HEK293 (cell line): ENCODE results near the gene NIP7.

Source experiments
- CTCF ChIP-seq: fragments of 450-650 bp; formaldehyde crosslinking; IDR thresholded peaks from 2 replicates; pipeline ENCODE4 v1.5.1; 2016; ENCODE audit warnings: missing biosample characterization, missing genetic modification characterization
- EGR2 ChIP-seq: fragments of 450-650 bp; formaldehyde crosslinking; IDR thresholded peaks from 2 replicates; pipeline ENCODE4 v1.5.1; 2016; ENCODE audit warnings: low read depth, missing biosample characterization, missing genetic modification characterization
- GLI4 ChIP-seq: fragments of 450-650 bp; formaldehyde crosslinking; IDR thresholded peaks from 2 replicates; pipeline ENCODE4 v1.5.1; 2016; ENCODE audit warnings: missing biosample characterization, missing genetic modification characterization
- IKZF3 ChIP-seq: fragments of 450-650 bp; IDR thresholded peaks from 2 replicates; pipeline ENCODE4 v1.5.0; 2018; ENCODE audit warnings: missing biosample characterization, mild to moderate bottlenecking, missing genetic modification characterization, moderate library complexity
- KLF10 ChIP-seq: fragments of 450-650 bp; IDR thresholded peaks from 2 replicates; pipeline ENCODE4 v1.5.1; 2018; ENCODE audit warnings: missing biosample characterization, mild to moderate bottlenecking, missing genetic modification characterization
- KLF7 ChIP-seq: fragments of 450-650 bp; formaldehyde crosslinking; IDR thresholded peaks from 2 replicates; pipeline ENCODE4 v1.5.1; 2016; ENCODE audit warnings: missing biosample characterization, missing genetic modification characterization, borderline replicate concordance
- SCRT2 ChIP-seq: fragments of 450-650 bp; formaldehyde crosslinking; IDR thresholded peaks from 2 replicates; pipeline ENCODE4 v1.5.1; 2016; ENCODE audit warnings: missing biosample characterization, missing genetic modification characterization
- SETDB1 ChIP-seq: IDR thresholded peaks from one replicate; pipeline ENCODE4 v1.6.1; 2017; ENCODE audit warnings: mild to moderate bottlenecking, low read length, moderate library complexity, mixed read lengths; ENCODE audit not compliant: insufficient read length
- YY1 ChIP-seq: fragments of 450-650 bp; formaldehyde crosslinking; IDR thresholded peaks from 2 replicates; pipeline ENCODE4 v1.5.1; 2018; ENCODE audit warnings: missing biosample characterization, missing genetic modification characterization
- ZBTB17 ChIP-seq: fragments of 450-650 bp; formaldehyde crosslinking; IDR thresholded peaks from 2 replicates; pipeline ENCODE4 v1.5.1; 2016; ENCODE audit warnings: missing biosample characterization, missing genetic modification characterization
- ZBTB20 ChIP-seq: fragments of 450-650 bp; formaldehyde crosslinking; IDR thresholded peaks from 2 replicates; pipeline ENCODE4 v1.5.1; 2016; ENCODE audit warnings: missing biosample characterization, missing genetic modification characterization
- ZEB2 ChIP-seq: fragments of 450-650 bp; formaldehyde crosslinking; IDR thresholded peaks from 2 replicates; pipeline ENCODE4 v1.5.1; 2016; ENCODE audit warnings: missing biosample characterization, missing genetic modification characterization
- ZFHX2 ChIP-seq: fragments of 450-650 bp; formaldehyde crosslinking; conservative IDR thresholded peaks from 2 replicates; pipeline ENCODE4 v1.5.1; 2016; ENCODE audit warnings: missing biosample characterization, missing genetic modification characterization
- ZNF10 ChIP-seq: fragments of 450-650 bp; formaldehyde crosslinking; IDR thresholded peaks from 2 replicates; pipeline ENCODE4 v1.5.1; 2017; ENCODE audit warnings: missing biosample characterization, missing genetic modification characterization
- ZNF114 ChIP-seq: fragments of 450-650 bp; formaldehyde crosslinking; IDR thresholded peaks from 2 replicates; pipeline ENCODE4 v1.5.0; 2017; ENCODE audit warnings: missing biosample characterization, missing genetic modification characterization
- ZNF223 ChIP-seq: fragments of 450-650 bp; formaldehyde crosslinking; IDR thresholded peaks from 2 replicates; pipeline ENCODE4 v1.5.1; 2016; ENCODE audit warnings: missing biosample characterization, missing genetic modification characterization
- ZNF239 ChIP-seq: fragments of 450-650 bp; formaldehyde crosslinking; IDR thresholded peaks from 2 replicates; pipeline ENCODE4 v1.5.1; 2016; ENCODE audit warnings: missing biosample characterization, missing genetic modification characterization
- ZNF292 ChIP-seq: fragments of 450-650 bp; formaldehyde crosslinking; IDR thresholded peaks from 2 replicates; pipeline ENCODE4 v1.5.1; 2016; ENCODE audit warnings: low read depth, missing biosample characterization, missing genetic modification characterization, borderline replicate concordance
- ZNF561 ChIP-seq: fragments of 450-650 bp; IDR thresholded peaks from 2 replicates; pipeline ENCODE4 v1.5.1; 2018; ENCODE audit warnings: missing biosample characterization, missing genetic modification characterization, borderline replicate concordance
- ZNF660 ChIP-seq: fragments of 450-650 bp; IDR thresholded peaks from 2 replicates; pipeline ENCODE4 v1.5.1; 2018; ENCODE audit warnings: missing biosample characterization, mild to moderate bottlenecking, missing genetic modification characterization
- ZNF664 ChIP-seq: fragments of 450-650 bp; formaldehyde crosslinking; IDR thresholded peaks from 2 replicates; pipeline ENCODE4 v1.5.1; 2016; ENCODE audit warnings: missing biosample characterization, missing genetic modification characterization
- ZSCAN16 ChIP-seq: fragments of 450-650 bp; formaldehyde crosslinking; IDR thresholded peaks from 2 replicates; pipeline ENCODE4 v1.5.1; 2016; ENCODE audit warnings: missing biosample characterization, missing genetic modification characterization
- TF ChIP-seq, protein P1 (sequence below): fragments of 450-650 bp; formaldehyde crosslinking; conservative IDR thresholded peaks from 2 replicates; pipeline ENCODE4 v1.5.1; 2016; ENCODE audit warnings: low read depth, missing biosample characterization, missing genetic modification characterization
- TF ChIP-seq, protein P2 (sequence below): fragments of 450-650 bp; formaldehyde crosslinking; IDR thresholded peaks from 2 replicates; pipeline ENCODE4; 2016; ENCODE audit warnings: missing biosample characterization, missing genetic modification characterization
- TF ChIP-seq, protein P3 (sequence below): fragments of 450-650 bp; formaldehyde crosslinking; IDR thresholded peaks from 2 replicates; pipeline ENCODE4 v1.5.1; 2016; ENCODE audit warnings: missing biosample characterization, missing genetic modification characterization
- TF ChIP-seq, protein P4 (sequence below): fragments of 450-650 bp; formaldehyde crosslinking; IDR thresholded peaks from 2 replicates; pipeline ENCODE4 v1.5.1; 2016; ENCODE audit warnings: missing biosample characterization, missing genetic modification characterization

The NIP7 gene

GRCh38 chr16:69339289-69340094 lies at the start of gene NIP7, which contains the start of gene COG8 (continued):
- TF ChIP-seq, protein P1, sequence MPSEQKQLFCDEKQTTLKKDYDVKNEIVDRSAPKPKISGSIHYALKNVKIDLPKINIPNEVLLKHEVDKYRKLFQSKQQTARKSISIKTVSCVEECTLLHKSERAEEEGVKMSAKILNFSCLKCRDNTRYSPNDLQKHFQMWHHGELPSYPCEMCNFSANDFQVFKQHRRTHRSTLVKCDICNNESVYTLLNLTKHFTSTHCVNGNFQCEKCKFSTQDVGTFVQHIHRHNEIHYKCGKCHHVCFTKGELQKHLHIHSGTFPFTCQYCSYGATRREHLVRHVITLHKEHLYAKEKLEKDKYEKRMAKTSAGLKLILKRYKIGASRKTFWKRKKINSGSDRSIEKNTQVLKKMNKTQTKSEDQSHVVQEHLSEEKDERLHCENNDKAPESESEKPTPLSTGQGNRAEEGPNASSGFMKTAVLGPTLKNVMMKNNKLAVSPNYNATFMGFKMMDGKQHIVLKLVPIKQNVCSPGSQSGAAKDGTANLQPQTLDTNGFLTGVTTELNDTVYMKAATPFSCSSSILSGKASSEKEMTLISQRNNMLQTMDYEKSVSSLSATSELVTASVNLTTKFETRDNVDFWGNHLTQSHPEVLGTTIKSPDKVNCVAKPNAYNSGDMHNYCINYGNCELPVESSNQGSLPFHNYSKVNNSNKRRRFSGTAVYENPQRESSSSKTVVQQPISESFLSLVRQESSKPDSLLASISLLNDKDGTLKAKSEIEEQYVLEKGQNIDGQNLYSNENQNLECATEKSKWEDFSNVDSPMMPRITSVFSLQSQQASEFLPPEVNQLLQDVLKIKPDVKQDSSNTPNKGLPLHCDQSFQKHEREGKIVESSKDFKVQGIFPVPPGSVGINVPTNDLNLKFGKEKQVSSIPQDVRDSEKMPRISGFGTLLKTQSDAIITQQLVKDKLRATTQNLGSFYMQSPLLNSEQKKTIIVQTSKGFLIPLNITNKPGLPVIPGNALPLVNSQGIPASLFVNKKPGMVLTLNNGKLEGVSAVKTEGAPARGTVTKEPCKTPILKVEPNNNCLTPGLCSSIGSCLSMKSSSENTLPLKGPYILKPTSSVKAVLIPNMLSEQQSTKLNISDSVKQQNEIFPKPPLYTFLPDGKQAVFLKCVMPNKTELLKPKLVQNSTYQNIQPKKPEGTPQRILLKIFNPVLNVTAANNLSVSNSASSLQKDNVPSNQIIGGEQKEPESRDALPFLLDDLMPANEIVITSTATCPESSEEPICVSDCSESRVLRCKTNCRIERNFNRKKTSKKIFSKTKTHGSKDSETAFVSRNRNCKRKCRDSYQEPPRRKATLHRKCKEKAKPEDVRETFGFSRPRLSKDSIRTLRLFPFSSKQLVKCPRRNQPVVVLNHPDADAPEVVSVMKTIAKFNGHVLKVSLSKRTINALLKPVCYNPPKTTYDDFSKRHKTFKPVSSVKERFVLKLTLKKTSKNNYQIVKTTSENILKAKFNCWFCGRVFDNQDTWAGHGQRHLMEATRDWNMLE (tag by site-specific recombination): peak; percentile 96
- TF ChIP-seq IKZF3 (tag by site-specific recombination): no peak
- no peak; the same call in 1 of the 2 replicates for TF ChIP-seq ZBTB20 (tag by site-specific recombination)
- peak; percentile 66 for TF ChIP-seq ZEB2 (tag by site-specific recombination)
- TF ChIP-seq CTCF: peak; percentile 99
- peak; percentile 52 for TF ChIP-seq ZFHX2 (tag by site-specific recombination)
- TF ChIP-seq SETDB1: peak; percentile 33
- TF ChIP-seq KLF7 (tag by site-specific recombination): 0 out of 2 replicates have a peak, but pooled peaks have one; percentile 36
- no peak for TF ChIP-seq ZNF114 (tag by site-specific recombination)
- TF ChIP-seq EGR2 (tag by site-specific recombination): peak; percentile 27; the same call in 1 of the 2 replicates
- TF ChIP-seq ZNF239: no peak
- TF ChIP-seq ZNF10 (tag by site-specific recombination): peak; percentile 77
- no peak for TF ChIP-seq ZNF561
- peak; percentile 95 for TF ChIP-seq ZBTB17 (tag by site-specific recombination)
- TF ChIP-seq, protein P2, sequence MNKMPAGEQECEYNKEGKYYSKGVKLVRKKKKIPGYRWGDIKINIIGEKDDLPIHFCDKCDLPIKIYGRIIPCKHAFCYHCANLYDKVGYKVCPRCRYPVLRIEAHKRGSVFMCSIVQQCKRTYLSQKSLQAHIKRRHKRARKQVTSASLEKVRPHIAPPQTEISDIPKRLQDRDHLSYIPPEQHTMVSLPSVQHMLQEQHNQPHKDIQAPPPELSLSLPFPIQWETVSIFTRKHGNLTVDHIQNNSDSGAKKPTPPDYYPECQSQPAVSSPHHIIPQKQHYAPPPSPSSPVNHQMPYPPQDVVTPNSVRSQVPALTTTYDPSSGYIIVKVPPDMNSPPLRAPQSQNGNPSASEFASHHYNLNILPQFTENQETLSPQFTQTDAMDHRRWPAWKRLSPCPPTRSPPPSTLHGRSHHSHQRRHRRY (tag by site-specific recombination): no peak
- TF ChIP-seq, protein P3, sequence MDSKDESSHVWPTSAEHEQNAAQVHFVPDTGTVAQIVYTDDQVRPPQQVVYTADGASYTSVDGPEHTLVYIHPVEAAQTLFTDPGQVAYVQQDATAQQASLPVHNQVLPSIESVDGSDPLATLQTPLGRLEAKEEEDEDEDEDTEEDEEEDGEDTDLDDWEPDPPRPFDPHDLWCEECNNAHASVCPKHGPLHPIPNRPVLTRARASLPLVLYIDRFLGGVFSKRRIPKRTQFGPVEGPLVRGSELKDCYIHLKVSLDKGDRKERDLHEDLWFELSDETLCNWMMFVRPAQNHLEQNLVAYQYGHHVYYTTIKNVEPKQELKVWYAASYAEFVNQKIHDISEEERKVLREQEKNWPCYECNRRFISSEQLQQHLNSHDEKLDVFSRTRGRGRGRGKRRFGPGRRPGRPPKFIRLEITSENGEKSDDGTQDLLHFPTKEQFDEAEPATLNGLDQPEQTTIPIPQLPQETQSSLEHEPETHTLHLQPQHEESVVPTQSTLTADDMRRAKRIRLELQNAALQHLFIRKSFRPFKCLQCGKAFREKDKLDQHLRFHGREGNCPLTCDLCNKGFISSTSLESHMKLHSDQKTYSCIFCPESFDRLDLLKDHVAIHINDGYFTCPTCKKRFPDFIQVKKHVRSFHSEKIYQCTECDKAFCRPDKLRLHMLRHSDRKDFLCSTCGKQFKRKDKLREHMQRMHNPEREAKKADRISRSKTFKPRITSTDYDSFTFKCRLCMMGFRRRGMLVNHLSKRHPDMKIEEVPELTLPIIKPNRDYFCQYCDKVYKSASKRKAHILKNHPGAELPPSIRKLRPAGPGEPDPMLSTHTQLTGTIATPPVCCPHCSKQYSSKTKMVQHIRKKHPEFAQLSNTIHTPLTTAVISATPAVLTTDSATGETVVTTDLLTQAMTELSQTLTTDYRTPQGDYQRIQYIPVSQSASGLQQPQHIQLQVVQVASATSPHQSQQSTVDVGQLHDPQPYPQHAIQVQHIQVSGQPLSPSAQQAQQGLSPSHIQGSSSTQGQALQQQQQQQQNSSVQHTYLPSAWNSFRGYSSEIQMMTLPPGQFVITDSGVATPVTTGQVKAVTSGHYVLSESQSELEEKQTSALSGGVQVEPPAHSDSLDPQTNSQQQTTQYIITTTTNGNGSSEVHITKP: peak; percentile 87
- TF ChIP-seq, protein P4, sequence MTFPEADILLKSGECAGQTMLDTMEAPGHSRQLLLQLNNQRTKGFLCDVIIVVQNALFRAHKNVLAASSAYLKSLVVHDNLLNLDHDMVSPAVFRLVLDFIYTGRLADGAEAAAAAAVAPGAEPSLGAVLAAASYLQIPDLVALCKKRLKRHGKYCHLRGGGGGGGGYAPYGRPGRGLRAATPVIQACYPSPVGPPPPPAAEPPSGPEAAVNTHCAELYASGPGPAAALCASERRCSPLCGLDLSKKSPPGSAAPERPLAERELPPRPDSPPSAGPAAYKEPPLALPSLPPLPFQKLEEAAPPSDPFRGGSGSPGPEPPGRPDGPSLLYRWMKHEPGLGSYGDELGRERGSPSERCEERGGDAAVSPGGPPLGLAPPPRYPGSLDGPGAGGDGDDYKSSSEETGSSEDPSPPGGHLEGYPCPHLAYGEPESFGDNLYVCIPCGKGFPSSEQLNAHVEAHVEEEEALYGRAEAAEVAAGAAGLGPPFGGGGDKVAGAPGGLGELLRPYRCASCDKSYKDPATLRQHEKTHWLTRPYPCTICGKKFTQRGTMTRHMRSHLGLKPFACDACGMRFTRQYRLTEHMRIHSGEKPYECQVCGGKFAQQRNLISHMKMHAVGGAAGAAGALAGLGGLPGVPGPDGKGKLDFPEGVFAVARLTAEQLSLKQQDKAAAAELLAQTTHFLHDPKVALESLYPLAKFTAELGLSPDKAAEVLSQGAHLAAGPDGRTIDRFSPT (tag by site-specific recombination): no peak
- 0 out of 2 replicates have a peak, but pooled peaks have one; percentile 42 for TF ChIP-seq ZNF223
- TF ChIP-seq SCRT2 (tag by site-specific recombination): no peak
- peak; percentile 82 for TF ChIP-seq ZNF660
- TF ChIP-seq ZSCAN16 (tag by site-specific recombination): 0 out of 2 replicates have a peak, but pooled peaks have one; percentile 26
- peak; percentile 86 for TF ChIP-seq YY1 (tag by site-specific recombination)
- TF ChIP-seq KLF10 (tag by site-specific recombination): 0 out of 2 replicates have a peak, but pooled peaks have one; percentile 32
- TF ChIP-seq ZNF292 (tag by site-specific recombination): no peak
- no peak for TF ChIP-seq GLI4 (tag by site-specific recombination)
- TF ChIP-seq ZNF664 (tag by site-specific recombination): no peak
